Gastrocnemius medialis (tissue), 4 donors: Measurements from ENCODE around the gene NRG3.

Experiments used
- CTCF ChIP-seq, 5 experiments: fragments of 450-650 bp in 3 of 5; fragments of 200-600 bp in 2 of 5; sonication (generic) in 2 of 5; IDR thresholded peaks in 4 of 5; conservative IDR thresholded peaks in 1 of 5; 1 replicate in 4 of 5; 2 replicates in 1 of 5; pipeline ENCODE4 v1.5.1; 2016 to 2019; ENCODE audit warnings: antibody characterized with exemption in 5 of 5, mild to moderate bottlenecking in 3 of 5, moderate library complexity in 3 of 5
- POLR2A ChIP-seq, 2 donors: fragments of 450-650 bp; IDR thresholded peaks; one replicate each; pipeline ENCODE4 v1.6.1; 2017; ENCODE audit warnings: antibody characterized with exemption in 2 of 2, mild to moderate bottlenecking in 2 of 2, moderate library complexity in 2 of 2

- TF ChIP-seq CTCF (IDR thresholded peaks at IDR 0.05 in 4 of 5, conservative IDR thresholded peaks at IDR 0.05 in 1 of 5) (no peak), POLR2A (IDR thresholded peaks at IDR 0.05) (no peak)
Observed at GRCh38 chr10:81838950-81839349, 36.0 kb upstream of the NRG3 start.
